OCI-LY1 (cell line): ENCODE data around the gene ZNF808.
"Not testable (repeated sequence)": the region's sequence is repeated elsewhere in the genome, so short reads cannot be mapped to it uniquely, and the experiment has no call there.

Source experiments
- CTCF ChIP-seq: fragments of 200-600 bp; sonication (generic), shearing (Covaris generic); IDR thresholded peaks from 2 replicates; pipeline ENCODE4 v1.5.1; 2017; ENCODE audit warnings: mild to moderate bottlenecking, antibody characterized with exemption, low read length, moderate library complexity, mixed read lengths
- EZH2 ChIP-seq: fragments of 200-600 bp; sonication (generic), shearing (Covaris generic); IDR thresholded peaks from 2 replicates; pipeline ENCODE4 v1.8.0; 2017; ENCODE audit warnings: borderline replicate concordance, mixed run types, mild to moderate bottlenecking, antibody characterized with exemption, low read length, moderate library complexity, mixed read lengths

- TF ChIP-seq EZH2, CTCF: not testable (repeated sequence)
Observed at GRCh38 chr19:52538815-52539214, 11.3 kb downstream of the ZNF808 start.
